ENCODE results near the gene TIA1. TPM values are rescaled to one million over a fixed set of nuclear protein-coding genes. Genes with fewer than 3 reads are reported as not detected.

TIA1 gene
- total RNA-seq, 6 donors from 2014 or later: 51.4 to 292 (median 101) TPM

DNA sequence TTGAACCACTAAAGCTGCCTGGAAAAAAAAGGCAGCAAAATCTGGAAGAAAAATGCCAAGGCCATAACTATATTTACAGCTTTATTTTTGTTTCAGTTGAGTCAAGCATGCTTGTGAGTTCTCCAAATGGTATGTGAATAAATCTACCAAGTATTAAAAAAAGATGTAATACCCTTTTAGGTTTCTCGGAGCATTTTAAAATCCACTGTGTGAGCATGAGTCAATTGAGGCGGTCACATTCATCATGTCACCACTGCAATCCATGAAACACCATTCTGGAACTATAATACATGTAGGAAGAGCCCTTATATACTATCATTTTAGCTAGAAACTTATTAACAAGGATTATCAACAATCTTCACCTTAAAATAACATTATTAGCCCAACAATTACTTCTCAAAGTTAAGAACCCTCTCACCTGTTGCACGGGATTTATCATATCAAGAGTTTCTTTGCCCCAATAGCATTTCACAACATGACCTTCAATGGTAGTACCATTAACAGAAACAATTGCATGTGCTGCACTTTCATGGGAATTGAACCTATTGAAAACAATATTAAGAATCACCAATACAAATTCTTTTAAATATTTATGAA, 33.4 kb downstream of the TIA1 start:
- H3K9me3 ChIP-seq: no peaks in the 10 kb centered on the region
- ATAC-seq (ENCODE audit: low FRiP score in 2 of 2): no peak
- H3K27ac ChIP-seq: no peak overlapping the region
- no peak for TF ChIP-seq POLR2A (IDR thresholded peaks at IDR 0.05)
- TF ChIP-seq POLR2AphosphoS5 (IDR thresholded peaks at IDR 0.05): no peak
- TF ChIP-seq, protein P1, sequence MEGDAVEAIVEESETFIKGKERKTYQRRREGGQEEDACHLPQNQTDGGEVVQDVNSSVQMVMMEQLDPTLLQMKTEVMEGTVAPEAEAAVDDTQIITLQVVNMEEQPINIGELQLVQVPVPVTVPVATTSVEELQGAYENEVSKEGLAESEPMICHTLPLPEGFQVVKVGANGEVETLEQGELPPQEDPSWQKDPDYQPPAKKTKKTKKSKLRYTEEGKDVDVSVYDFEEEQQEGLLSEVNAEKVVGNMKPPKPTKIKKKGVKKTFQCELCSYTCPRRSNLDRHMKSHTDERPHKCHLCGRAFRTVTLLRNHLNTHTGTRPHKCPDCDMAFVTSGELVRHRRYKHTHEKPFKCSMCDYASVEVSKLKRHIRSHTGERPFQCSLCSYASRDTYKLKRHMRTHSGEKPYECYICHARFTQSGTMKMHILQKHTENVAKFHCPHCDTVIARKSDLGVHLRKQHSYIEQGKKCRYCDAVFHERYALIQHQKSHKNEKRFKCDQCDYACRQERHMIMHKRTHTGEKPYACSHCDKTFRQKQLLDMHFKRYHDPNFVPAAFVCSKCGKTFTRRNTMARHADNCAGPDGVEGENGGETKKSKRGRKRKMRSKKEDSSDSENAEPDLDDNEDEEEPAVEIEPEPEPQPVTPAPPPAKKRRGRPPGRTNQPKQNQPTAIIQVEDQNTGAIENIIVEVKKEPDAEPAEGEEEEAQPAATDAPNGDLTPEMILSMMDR (IDR thresholded peaks at IDR 0.05): no peak
- TF ChIP-seq EP300 (IDR thresholded peaks at IDR 0.05): no peak
- peaks cover 19 to 88% (median 45%) of the 10 kb centered on the region in 4 donors for H3K36me3 ChIP-seq
- H3K4me3 ChIP-seq: no peak overlapping the region
- 83 to 94% methylated on average over 3 of the region's 3 CpGs for WGBS, 2 donors
- no peaks in the 10 kb centered on the region for H3K27me3 ChIP-seq
- no peak for DNase-seq
- H3K4me1 ChIP-seq: no peaks in the 10 kb centered on the region

DNA sequence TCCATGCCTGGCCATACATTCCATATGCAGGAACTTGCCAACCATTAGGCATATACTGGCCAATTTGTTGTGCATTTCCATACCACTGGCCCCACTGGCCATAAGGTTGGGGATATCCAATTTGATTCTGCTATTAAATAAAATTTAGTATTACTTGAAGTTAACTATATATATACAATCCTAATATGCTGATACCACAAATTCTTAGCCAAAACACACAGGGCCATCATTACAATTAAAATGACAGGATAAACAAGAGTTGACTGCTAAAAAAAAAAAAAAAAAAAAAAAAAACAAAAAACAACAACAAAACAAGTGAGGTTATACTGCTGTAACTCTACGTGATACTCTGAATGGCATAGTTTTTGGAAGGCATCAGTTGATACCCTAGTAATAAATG, 34.1 kb downstream of the TIA1 start:
- no peak for DNase-seq
- Histone ChIP-seq H3K27ac (no peak overlapping the region), H3K27me3 (no peaks in the 10 kb centered on the region), H3K4me1 (no peaks in the 10 kb centered on the region), H3K36me3 (peaks cover 17 to 81% (median 39%) of the 10 kb centered on the region in 4 donors), H3K4me3 (no peak overlapping the region), H3K9me3 (no peaks in the 10 kb centered on the region)
- 93 to 98% methylated on average over 1 of the region's 1 CpG for WGBS, 2 donors
- TF ChIP-seq, protein P1 (IDR thresholded peaks at IDR 0.05): no peak
- no peak for TF ChIP-seq EP300 (IDR thresholded peaks at IDR 0.05)
- no peak for TF ChIP-seq POLR2A (IDR thresholded peaks at IDR 0.05)
- TF ChIP-seq POLR2AphosphoS5 (IDR thresholded peaks at IDR 0.05): no peak
- no peak for ATAC-seq (ENCODE audit: low FRiP score in 2 of 2)

- WGBS, 2 donors: 79 to 97% methylated on average over 3 of the region's 3 CpGs
- ATAC-seq (ENCODE audit: low FRiP score in 2 of 2) (no peak), DNase-seq (no peak)
- Histone ChIP-seq H3K4me1 (no peaks in the 10 kb centered on the region), H3K4me3 (no peak overlapping the region), H3K36me3 (peaks cover 17 to 61% (median 29%) of the 10 kb centered on the region in 4 donors), H3K27me3 (no peaks in the 10 kb centered on the region), H3K27ac (no peak overlapping the region), H3K9me3 (no peaks in the 10 kb centered on the region)
- TF ChIP-seq POLR2A (IDR thresholded peaks at IDR 0.05) (no peak), EP300 (IDR thresholded peaks at IDR 0.05) (no peak), POLR2AphosphoS5 (IDR thresholded peaks at IDR 0.05) (no peak)
- TF ChIP-seq, protein P1 (IDR thresholded peaks at IDR 0.05): no peak
Measured at GRCh38 chr2:70212298-70212932, 36.0 kb downstream of the TIA1 start.

DNA sequence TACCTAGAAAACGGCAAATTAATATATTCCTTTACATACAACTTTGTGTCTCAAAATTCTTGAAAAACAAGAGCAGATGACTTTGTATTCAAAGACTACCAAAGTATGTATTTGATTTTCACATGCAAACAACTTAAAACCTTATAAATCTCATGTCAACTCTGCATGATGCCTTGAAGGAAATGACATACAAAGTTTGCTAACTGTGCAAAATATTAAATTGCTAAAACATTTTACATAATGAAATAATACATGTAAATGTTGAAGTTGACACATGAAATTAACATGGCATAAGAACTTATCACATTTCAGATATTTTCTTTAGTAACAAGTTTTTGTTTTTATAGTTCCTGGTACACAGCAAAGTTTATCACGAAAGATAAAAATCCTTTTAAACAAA, 36.8 kb downstream of the TIA1 start:
- H3K36me3 ChIP-seq: peaks cover 11 to 53% (median 21%) of the 10 kb centered on the region in 4 donors
- TF ChIP-seq EP300 (IDR thresholded peaks at IDR 0.05): no peak
- TF ChIP-seq POLR2A (IDR thresholded peaks at IDR 0.05): no peak
- TF ChIP-seq, protein P1 (IDR thresholded peaks at IDR 0.05): no peak
- no peak for TF ChIP-seq POLR2AphosphoS5 (IDR thresholded peaks at IDR 0.05)
- WGBS, 2 donors: 70 to 76% methylated on average over 2 of the region's 2 CpGs
- H3K27me3 ChIP-seq: no peaks in the 10 kb centered on the region
- no peak overlapping the region for H3K27ac ChIP-seq
- DNase-seq (no peak), ATAC-seq (ENCODE audit: low FRiP score in 2 of 2) (no peak)
- H3K9me3 ChIP-seq: no peaks in the 10 kb centered on the region
- H3K4me1 ChIP-seq: no peaks in the 10 kb centered on the region
- no peak overlapping the region for H3K4me3 ChIP-seq

DNA sequence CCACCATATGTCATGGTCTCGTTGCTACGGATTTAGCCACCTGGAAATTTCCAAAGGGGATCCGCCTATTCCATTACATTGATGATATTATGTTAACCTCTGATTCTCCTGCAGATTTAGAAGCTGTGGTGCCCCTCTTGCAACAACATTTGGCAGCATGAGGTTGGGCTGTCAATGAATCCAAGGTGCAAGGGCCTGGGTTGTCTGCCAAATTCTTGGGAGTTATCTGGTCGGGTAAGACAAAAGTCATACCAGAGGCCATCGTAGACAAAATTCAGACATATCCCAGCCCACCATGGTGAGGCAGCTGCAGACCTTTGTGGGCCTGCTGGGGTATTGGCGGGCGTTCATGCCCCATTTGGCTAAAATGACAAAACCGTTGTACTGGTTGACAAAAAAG, 44.0 kb downstream of the TIA1 start:
- 88 to 89% methylated on average over 6 to 7 of the region's 8 CpGs for whole genome bisulfite sequencing, 2 donors
- Histone ChIP-seq H3K4me1 (no peaks in the 10 kb centered on the region), H3K27me3 (no peaks in the 10 kb centered on the region), H3K4me3 (no peak overlapping the region), H3K36me3 (no peaks in the 10 kb centered on the region), H3K27ac (no peak overlapping the region), H3K9me3 (no peaks in the 10 kb centered on the region)
- ATAC-seq (ENCODE audit: low FRiP score in 2 of 2) (no peak), DNase-seq (no peak)
- TF ChIP-seq POLR2AphosphoS5 (IDR thresholded peaks at IDR 0.05) (no peak), EP300 (IDR thresholded peaks at IDR 0.05) (no peak), POLR2A (IDR thresholded peaks at IDR 0.05) (no peak)
- TF ChIP-seq, protein P1 (IDR thresholded peaks at IDR 0.05): no peak
